Mononuclear cell (primary cell): ENCODE results near the gene VTI1B. TPM values are rescaled to one million over a fixed set of nuclear protein-coding genes. Genes with fewer than 3 reads are reported as not detected.

ENCODE experiments used
- H3K27me3 ChIP-seq: 2 replicates; pipeline ENCODE4 v1.6.0; 2011; ENCODE audit warnings: low read length, control low read depth; ENCODE audit not compliant: insufficient read depth
- H3K4me1 ChIP-seq: 2 replicates; pipeline ENCODE4 v1.5.1; 2011; ENCODE audit warnings: mild to moderate bottlenecking, low read length, control low read depth; ENCODE audit not compliant: insufficient read depth
- H3K4me3 ChIP-seq: 2 replicates; pipeline ENCODE4 v1.5.1; 2011; ENCODE audit warnings: mild to moderate bottlenecking, low read length, moderate library complexity
- H3K9me3 ChIP-seq: 2 replicates; pipeline ENCODE4 v1.5.1; 2011; ENCODE audit warnings: low read depth, mild to moderate bottlenecking, control low read depth, low read length
- total RNA-seq: library from RNA; depleted of rRNA; stranded (reverse); fragments of >200 nt; gene quantifications from one replicate; pipeline ENCODE4 v1.2.3, GENCODE V29; 2012

VTI1B gene
- total RNA-seq, 1 donor: 30.0 TPM

DNA sequence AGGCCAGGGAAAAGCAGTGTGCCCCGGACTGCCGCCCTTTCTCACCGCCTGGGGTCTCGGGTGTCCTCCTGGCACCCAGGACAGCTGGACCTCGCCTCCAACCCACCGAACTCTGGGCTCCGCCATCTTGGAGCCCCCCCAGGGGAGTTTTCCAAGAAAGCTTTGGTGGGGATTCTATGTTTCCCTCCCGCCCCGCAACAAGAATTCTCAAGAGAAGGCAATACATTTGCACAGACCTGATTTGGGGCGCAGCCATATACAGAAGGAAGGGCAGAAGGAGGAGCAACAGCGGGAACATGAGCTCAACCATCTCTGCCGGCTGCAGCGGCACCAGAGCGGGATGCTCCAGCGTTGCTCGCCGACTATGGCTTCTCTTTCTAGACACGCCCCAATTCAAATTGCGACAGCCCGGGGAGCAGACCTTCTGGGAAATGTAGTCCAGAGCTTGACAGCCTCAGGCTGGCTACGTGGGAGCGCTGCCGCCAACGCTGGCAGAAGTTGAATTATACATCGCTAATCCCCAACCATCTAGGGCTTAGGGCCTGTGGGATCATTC is 21.0 kb upstream of the VTI1B start, which contains the start of gene RDH11:
Gene RDH11, minus strand, starts transcription at position 371 of the 556 bp plus-strand sequence. Its CDS starts 61 bp downstream, at position 310.
- Histone ChIP-seq H3K9me3 (no peaks in the 10 kb centered on the region), H3K4me3 (peak within 1 kb of the TSS; percentile 66), H3K4me1 (peaks cover 19% of the 10 kb centered on the region), H3K27me3 (no peaks in the 10 kb centered on the region)

DNA sequence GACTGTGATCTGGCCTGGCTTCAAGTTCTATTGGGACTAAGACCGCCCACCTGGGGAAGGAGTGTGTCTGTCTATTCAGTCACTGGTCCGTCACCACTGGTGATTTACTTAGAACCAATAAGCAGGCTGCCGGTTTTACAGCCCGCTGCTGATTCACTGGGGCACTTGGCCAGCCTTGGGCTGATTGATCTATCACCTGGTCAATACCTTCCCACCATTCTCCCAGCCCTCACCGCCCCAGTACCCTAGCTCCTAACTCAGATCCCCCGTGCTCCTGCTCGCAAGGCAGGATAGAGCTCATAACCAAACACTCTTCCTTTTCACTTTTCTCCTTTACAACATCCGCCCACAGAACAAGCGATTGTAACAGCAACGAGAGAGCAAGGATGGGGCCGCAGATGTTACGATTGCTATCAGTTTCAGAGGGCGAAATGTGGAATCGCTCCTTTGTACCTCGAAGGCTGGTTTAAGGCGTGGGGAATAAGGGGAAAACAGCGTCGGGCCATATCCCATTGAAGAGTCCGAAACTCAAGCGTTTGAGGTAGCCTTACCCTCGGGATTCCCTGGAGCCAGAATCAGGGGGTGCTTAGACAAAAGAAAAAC is 20.5 kb upstream of the VTI1B start:
- peak overlapping the region; percentile 66 for H3K4me3 ChIP-seq
- no peaks in the 10 kb centered on the region for H3K27me3 ChIP-seq

GRCh38 chr14:67690011-67690410 is 15.6 kb upstream of the VTI1B start:
- Histone ChIP-seq H3K27me3 (no peaks in the 10 kb centered on the region), H3K4me1 (peaks cover 13% of the 10 kb centered on the region), H3K4me3 (no peak overlapping the region)

More for the DNA sequence above, 20.5 kb upstream of the VTI1B start:
- Histone ChIP-seq H3K9me3 (no peaks in the 10 kb centered on the region), H3K4me1 (peaks cover 19% of the 10 kb centered on the region)

GRCh38 chr14:67683842-67684241 is 9.4 kb upstream of the VTI1B start:
- no peak overlapping the region for H3K4me3 ChIP-seq
- peaks cover 18% of the 10 kb centered on the region for H3K4me1 ChIP-seq
- no peaks in the 10 kb centered on the region for H3K27me3 ChIP-seq
- H3K9me3 ChIP-seq: no peaks in the 10 kb centered on the region

More at GRCh38 chr14:67690011-67690410, 15.6 kb upstream of the VTI1B start:
- no peaks in the 10 kb centered on the region for H3K9me3 ChIP-seq

DNA sequence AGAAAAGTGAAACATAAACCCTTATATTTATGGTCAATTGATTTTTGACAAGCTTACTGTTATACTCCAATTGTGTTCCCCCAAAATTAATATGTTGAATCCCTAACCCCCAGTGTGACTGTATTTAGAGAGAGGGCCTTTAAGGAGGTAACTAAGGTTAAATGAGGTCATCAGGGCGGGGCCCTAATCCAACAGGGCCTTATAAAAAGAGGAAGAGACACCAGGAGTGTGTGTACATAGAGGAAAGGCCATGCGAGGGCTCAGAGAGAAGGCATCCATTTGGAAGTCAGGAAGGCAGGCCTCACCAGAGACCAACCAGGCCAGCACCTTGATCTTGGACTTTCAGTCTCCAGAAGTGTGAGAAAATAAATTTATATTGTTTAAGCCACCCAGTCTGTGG is 6.5 kb upstream of the VTI1B start:
- peaks cover 18% of the 10 kb centered on the region for H3K4me1 ChIP-seq
- H3K9me3 ChIP-seq: no peaks in the 10 kb centered on the region
- no peak overlapping the region for H3K4me3 ChIP-seq
- H3K27me3 ChIP-seq: no peaks in the 10 kb centered on the region

DNA sequence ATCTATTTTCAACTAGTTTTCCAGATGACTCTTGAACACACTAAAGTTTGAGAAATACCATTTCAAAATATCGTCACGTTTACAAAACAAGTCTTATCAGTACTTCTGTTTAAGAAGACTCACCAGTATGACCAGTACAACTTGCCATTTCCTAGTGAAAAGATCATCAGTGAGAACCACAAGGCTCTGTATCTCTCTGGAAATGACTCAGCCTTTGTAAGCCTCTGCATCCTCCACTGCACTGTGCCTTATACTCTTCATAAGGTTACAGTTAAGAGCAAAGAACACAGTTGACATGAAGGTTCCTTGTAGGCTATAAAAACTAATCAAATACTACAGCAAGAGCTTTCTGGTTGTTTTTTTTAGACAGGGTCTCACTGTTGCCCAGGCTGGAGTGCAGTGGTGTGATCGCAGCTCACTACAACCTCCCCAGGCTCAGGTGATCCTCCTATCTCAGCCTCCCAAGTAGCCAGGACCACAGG is 5.7 kb upstream of the VTI1B start:
- no peaks in the 10 kb centered on the region for H3K9me3 ChIP-seq
- no peak overlapping the region for H3K4me3 ChIP-seq
- no peaks in the 10 kb centered on the region for H3K27me3 ChIP-seq
- peaks cover 26% of the 10 kb centered on the region for H3K4me1 ChIP-seq

DNA sequence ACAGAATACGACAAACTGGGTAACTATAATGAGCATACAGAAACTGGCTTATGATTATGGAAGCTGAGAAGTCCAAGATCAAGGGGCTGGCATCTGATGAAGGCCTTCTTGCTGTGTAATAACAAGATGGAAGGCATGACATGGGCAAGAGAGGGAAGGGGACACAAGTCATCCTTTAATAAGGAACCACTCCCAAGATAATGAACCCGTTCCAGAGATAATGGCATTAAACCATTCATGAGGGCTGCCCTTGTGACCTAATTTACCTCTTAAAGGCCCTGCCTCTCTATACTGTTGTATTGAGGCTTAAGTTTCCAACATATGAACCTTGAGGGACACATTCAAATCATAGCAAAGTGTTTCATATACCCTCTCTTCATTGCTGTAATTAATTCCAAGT is 4.6 kb upstream of the VTI1B start:
- Histone ChIP-seq H3K4me3 (no peak overlapping the region), H3K9me3 (no peaks in the 10 kb centered on the region), H3K4me1 (peaks cover 30% of the 10 kb centered on the region), H3K27me3 (no peaks in the 10 kb centered on the region)

DNA sequence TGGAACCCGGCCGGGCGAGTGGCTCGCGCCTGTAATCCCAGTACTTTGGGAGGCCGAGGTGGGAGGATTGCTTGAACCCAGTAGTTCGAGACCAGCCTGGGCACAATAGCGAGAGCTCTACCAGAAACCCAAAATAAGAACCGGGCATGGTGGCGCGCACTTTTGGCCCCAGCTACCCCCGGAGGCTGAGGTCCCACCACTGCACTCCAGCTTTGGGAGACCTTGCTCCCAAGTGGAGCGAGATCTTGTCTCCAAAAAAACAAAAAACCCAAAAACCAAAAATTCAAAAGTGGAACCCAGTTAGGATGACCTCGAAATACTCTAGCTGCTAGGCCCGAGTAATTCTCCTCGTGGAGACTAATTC is 769 bp upstream of the VTI1B start:
- H3K27me3 ChIP-seq: no peaks in the 10 kb centered on the region
- H3K4me3 ChIP-seq: peak overlapping the region; percentile 90
- H3K4me1 ChIP-seq: peaks cover 42% of the 10 kb centered on the region
- H3K9me3 ChIP-seq: no peaks in the 10 kb centered on the region

DNA sequence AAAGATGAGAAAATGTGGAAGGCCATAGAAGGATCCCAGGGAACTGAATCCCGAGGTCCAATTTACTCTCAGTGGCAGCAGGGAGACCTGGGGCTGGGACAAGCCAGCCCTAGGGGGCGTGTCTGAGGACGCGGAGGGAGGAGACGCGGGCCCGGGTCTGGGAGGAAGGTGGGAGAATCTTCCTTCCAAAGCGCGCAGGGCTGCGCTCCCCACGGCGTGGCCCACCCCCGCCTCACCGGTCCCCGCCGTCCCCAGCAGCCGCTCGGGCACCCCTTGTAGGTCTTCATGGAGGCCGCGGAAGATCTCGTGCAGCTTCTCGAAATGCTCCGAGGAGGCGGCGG is 323 bp downstream of the VTI1B start:
- Histone ChIP-seq H3K27me3 (no peaks in the 10 kb centered on the region), H3K4me3 (peak overlapping the region; percentile 90), H3K4me1 (peaks cover 45% of the 10 kb centered on the region), H3K9me3 (no peaks in the 10 kb centered on the region)

DNA sequence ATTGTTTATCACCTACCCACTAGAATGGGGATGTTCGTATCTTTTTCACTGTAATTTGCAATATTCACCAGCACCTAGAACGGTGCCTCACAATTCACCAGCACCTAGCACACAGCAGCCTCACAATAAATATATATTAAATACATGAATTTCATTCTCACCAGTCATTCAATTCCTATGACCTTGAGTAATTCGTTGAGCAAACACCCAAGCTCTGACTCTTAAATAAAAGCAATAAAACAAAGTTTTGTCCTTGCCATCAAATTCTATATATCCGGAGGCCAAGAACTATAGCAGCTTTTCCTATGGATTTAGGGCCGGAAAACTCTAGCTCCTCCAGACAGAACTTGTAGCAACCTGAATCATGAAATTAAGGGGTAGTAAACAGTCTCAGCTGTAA is 981 bp downstream of the VTI1B start:
- Histone ChIP-seq H3K27me3 (no peaks in the 10 kb centered on the region), H3K4me1 (peaks cover 50% of the 10 kb centered on the region), H3K4me3 (peak overlapping the region; percentile 90), H3K9me3 (no peaks in the 10 kb centered on the region)

DNA sequence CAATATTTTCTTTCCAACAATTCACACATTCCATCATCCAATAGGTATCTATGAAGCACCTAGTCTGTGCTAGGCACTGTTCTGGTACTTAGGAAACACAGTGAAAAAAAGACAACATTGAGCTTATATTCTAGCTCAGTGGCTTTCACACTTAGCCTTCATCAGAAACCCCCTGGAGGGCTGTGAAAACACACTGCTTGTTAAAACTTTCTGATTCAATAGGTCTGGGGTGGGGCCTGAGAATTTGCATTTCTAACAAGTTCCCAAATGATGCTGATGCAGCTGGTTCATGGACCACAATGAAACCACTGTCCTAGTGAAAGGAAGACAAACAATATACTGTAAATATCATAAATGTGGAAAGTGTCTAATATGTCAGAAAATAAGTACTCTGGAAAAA is 5.9 kb downstream of the VTI1B start:
- Histone ChIP-seq H3K9me3 (no peaks in the 10 kb centered on the region), H3K4me1 (peaks cover 56% of the 10 kb centered on the region), H3K27me3 (no peaks in the 10 kb centered on the region)

GRCh38 chr14:67666750-67667449 is 7.5 kb downstream of the VTI1B start:
- no peaks in the 10 kb centered on the region for H3K9me3 ChIP-seq
- peaks cover 40% of the 10 kb centered on the region for H3K4me1 ChIP-seq
- H3K4me3 ChIP-seq: no peak overlapping the region
- H3K27me3 ChIP-seq: no peaks in the 10 kb centered on the region

More for the DNA sequence above, 5.9 kb downstream of the VTI1B start:
- H3K4me3 ChIP-seq: no peak overlapping the region

GRCh38 chr14:67665868-67666267 is 8.6 kb downstream of the VTI1B start:
- Histone ChIP-seq H3K9me3 (no peaks in the 10 kb centered on the region), H3K4me3 (no peak overlapping the region), H3K4me1 (peaks cover 39% of the 10 kb centered on the region), H3K27me3 (no peaks in the 10 kb centered on the region)

DNA sequence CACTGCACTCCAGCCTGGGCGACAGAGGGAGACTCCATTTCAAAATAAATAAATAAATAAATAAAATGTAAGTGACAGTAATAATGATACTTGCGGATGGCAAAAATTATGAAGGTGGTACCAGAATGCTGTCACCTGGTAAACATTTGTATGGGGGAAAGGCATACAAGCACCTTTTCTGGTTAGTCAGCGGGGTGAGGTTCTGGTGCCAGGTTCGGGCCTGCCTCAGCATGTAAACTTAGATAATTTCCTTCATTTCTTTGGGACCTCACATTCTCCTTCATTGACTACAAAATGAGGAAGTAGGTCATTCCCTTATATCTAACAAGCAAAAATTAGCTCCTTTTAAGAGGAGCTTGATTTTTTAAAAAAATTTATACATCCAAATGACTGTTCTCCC is 10.8 kb downstream of the VTI1B start:
- Histone ChIP-seq H3K4me1 (peaks cover 24% of the 10 kb centered on the region), H3K9me3 (no peaks in the 10 kb centered on the region), H3K4me3 (no peak overlapping the region), H3K27me3 (no peaks in the 10 kb centered on the region)

- Histone ChIP-seq H3K9me3 (no peaks in the 10 kb centered on the region), H3K27me3 (no peaks in the 10 kb centered on the region), H3K4me3 (no peak overlapping the region), H3K4me1 (no peaks in the 10 kb centered on the region)
Observed at GRCh38 chr14:67653651-67654280, 20.7 kb downstream of the VTI1B start.
